ENCODE measurements around the gene FRY.

The FRY gene

GRCh38 chr13:32261567-32261966 is 230.0 kb downstream of the FRY start:
- no peak for DNase-seq (ENCODE audit: low read depth)

DNA sequence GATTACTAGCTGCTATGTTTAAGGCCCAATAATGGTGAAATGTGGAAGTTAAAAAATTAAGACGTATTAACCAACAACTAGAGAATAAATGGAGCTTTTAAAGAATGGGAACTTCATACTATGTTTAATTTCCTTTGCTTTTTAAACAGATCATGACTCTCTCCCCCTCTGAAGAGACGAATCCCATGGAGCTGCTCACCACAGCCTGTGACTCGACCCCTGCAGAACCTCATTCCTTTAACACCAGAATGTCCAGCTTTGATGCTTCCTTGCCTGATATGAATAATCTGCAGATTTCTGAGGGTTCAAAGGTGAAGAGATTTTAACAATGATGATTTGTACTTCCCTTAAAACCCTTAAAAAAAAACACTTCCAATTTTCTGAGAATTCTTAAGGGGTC is 230.6 kb downstream of the FRY start:
- no peak for DNase-seq (ENCODE audit: low read depth)

DNA sequence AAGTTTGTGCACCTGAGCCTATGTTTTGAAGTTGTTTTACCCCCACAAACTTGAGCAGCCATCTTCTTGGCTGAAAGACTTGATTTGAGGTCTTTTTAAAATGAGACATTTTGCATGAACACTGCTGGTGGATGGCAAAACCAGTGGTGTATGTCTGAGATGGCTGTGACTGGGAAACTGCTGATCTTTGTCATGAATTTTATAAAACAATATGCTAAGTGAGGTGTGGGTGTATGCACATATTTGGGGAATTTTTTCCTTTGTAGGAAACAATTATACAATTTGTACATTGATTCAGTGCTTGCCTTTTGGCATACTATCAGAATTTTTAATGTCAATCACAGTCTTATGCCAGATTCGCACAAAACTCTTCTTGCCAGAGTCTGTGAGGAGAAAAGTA is 231.0 kb downstream of the FRY start:
- no peak for DNase-seq (ENCODE audit: low read depth)

DNA sequence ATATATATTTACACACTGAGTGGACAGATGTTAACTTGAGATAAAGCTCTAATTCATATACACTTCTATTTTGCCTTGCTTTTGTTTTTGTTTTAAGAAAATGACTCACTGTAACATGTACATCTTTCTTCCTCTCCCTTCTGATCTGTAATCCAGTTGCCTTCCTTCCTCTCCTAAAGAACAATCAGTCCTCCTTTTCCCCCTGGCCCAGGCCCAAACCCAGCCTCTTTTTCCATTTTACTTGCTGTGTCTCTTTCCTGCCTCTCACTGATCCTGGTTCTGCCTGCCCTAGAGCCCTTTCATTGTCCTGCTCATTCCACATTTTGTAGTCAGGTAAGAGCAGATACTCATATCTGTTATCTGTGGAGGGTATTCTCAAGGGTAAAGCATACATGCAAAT is 232.8 kb downstream of the FRY start:
- DNase-seq (ENCODE audit: low read depth) = no peak

GRCh38 chr13:32265726-32266125 is 234.2 kb downstream of the FRY start:
- DNase-seq (ENCODE audit: low read depth) = no peak

DNA sequence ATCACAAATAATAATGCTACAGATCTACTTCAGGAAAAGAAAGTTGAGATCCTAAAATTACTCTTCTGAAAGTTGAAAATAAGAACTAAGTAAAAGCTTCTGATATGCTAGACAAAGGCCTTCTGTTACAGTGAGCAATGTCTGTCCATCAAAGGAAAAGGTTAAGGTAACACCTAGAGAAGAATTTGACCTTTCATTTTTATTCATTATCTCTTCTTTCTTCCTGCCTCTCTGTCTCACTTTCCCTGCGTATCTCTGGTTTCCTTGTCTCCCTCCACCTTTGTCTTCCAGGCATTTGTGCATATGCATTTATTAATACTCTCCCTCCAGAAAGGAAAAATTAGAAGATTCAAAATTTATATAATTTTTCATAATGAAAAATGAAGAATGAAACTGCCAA is 234.6 kb downstream of the FRY start:
- DNase-seq (ENCODE audit: low read depth) = no peak

GRCh38 chr13:32267836-32268439 is 236.4 kb downstream of the FRY start:
- peak; percentile 33 for DNase-seq (ENCODE audit: low read depth)

- no peak for DNase-seq (ENCODE audit: low read depth)
These were observed 240.6 kb downstream of the FRY start for GRCh38 chr13:32272021-32272683.

- no peak for DNase-seq (ENCODE audit: low read depth)
These were observed 246.3 kb downstream of the FRY start for GRCh38 chr13:32277839-32278238.

- DNase-seq (ENCODE audit: low read depth) = no peak
These were observed 246.9 kb downstream of the FRY start for GRCh38 chr13:32278426-32278825.

DNA sequence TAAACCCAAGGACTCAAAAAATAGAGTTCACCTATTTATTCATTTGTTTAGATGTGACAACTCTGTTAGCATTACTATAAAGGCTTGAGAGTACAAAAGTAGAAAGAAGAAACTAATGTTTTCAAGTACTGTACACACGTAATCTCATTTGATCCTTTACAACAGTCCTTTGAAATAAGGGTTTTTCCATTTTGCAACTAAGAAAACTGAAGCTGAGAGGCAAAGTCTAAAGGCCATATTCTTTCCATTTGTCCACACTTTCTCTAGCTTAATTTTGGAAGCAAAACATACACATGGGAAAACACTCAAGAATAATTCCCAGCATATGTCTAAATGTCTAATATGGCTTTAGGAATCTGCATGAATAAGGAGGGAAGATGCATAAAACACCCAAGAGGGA is 249.5 kb downstream of the FRY start:
- DNase-seq (ENCODE audit: low read depth) = no peak

GRCh38 chr13:32282096-32282711 is 250.6 kb downstream of the FRY start:
- DNase-seq (ENCODE audit: low read depth) = no peak

- no peak for DNase-seq (ENCODE audit: low read depth)
These were observed 253.5 kb downstream of the FRY start for GRCh38 chr13:32284927-32285632.

- DNase-seq (ENCODE audit: low read depth) = no peak
These were observed 254.0 kb downstream of the FRY start for GRCh38 chr13:32285633-32285965.

DNA sequence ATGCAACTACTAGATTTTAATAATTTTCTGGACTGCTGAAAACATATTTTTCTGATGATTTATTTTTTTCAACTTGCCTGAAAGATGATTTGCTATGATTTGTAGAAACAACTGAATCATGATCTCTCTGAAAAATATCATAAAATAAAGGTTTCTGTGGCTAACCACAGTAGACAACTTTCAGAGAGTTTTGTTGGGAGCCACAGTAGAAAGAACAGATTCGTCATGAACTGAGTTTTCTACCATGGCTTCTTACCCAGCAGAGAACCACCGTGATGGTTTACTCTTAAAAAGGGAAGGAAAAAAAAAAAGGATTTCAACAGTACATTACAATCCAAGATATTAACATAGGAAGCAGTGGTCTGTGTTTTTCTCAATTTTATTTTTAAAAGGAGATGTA is 265.6 kb downstream of the FRY start:
- no peak for DNase-seq (ENCODE audit: low read depth)

- no peak for DNase-seq (ENCODE audit: low read depth)
These were observed 267.1 kb downstream of the FRY start for GRCh38 chr13:32298695-32299094.

- DNase-seq (ENCODE audit: low read depth) = no peak
These were observed 268.3 kb downstream of the FRY start for GRCh38 chr13:32299893-32300292.

- DNase-seq (ENCODE audit: low read depth) = no peak
These were observed 268.8 kb downstream of the FRY start for GRCh38 chr13:32300406-32300805.

GRCh38 chr13:32300920-32301319 is 269.3 kb downstream of the FRY start:
- DNase-seq (ENCODE audit: low read depth) = no peak

DNA sequence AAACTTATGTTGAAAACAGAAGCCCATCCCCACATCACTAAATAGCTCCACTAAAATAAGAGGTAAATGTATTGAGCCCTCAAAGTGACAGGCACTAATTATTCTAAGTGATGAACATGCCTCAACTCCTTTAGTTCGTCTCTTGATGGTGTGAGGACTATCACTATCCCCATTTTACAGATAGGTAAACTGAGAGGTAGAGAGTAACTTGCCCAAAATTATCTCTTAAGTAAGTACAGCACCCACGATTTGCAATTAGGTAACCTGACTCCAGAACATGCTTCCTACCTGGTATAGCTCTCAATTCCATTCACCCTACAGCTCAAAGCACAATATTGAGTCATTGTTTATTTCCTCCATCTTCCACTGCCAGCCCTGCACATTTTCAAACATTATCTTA is 270.9 kb downstream of the FRY start:
- no peak for DNase-seq (ENCODE audit: low read depth)

- no peak for DNase-seq (ENCODE audit: low read depth)
These were observed 274.1 kb downstream of the FRY start for GRCh38 chr13:32305646-32306045.

- no peak for DNase-seq (ENCODE audit: low read depth)
These were observed 277.9 kb downstream of the FRY start for GRCh38 chr13:32309312-32310133.

Measured in activated T-cell treated with anti-CD3 and anti-CD28 coated beads for 48 hours (primary cell).